ENCODE results near the gene ARCN1.
"Not testable (repeated sequence)": the region's sequence is repeated elsewhere in the genome, so short reads cannot be mapped to it uniquely, and the experiment has no call there.

Gene ARCN1

DNA sequence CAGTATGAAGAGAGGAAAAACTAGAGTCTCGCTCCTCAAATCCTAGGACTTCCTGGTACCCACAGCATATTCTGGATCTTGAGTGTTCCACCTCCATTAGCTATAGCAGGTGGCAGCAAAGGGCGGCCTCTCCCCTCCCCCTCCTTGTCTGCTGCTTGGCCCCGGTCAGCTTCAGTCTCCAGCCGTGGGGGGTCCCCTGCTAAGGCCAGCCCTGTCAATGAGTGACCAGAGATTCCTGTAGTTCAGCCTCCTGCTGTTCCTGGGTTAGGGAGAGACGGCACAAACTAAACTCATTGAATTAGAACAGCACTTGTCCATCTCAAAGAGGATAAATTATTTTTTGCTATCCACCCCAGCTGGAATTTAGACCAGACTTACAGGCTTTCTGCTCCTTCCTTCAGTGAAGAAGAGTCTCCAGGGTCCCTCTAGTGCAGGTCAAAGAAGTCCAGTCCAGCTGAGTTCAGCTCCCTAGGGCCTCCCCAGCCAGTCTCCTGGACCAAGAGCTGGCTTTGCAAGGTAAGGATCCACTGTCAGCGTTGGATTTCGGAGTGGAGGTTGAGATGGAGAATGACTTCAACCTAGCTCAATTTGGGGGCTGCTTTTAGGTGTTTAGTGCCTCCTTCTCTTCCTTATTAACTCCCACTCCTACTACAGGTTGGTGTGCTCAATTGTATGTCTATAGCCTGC lies 34.1 kb downstream of the ARCN1 start:
- FAIRE-seq: no peak

DNA sequence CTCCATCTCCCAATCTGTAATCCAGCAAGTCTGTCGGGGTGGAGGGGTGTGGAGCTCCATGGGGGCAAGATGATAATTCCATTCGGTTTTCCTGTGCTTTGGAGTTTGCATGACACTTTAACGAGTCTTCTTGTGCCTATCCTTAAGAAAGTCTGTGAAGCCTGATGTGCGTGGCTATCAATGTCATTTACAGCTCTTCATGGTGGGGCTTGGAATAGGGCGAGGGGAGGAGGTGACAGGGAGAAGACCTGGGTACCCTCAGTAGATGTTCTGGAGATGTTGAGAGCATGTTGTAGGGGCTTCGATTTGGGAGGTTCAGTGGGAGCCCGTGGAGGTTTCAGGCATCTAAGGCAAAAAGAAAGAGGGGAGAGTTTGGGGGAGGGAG lies 34.6 kb downstream of the ARCN1 start:
- FAIRE-seq: no peak

GRCh38 chr11:118607401-118608359 lies 35.5 kb downstream of the ARCN1 start, which contains the start of gene PHLDB1:
Gene PHLDB1 (plus strand): TSS chr11:118607615. CDS start chr11:118613837, 6,222 bp downstream.
- no peak for FAIRE-seq

DNA sequence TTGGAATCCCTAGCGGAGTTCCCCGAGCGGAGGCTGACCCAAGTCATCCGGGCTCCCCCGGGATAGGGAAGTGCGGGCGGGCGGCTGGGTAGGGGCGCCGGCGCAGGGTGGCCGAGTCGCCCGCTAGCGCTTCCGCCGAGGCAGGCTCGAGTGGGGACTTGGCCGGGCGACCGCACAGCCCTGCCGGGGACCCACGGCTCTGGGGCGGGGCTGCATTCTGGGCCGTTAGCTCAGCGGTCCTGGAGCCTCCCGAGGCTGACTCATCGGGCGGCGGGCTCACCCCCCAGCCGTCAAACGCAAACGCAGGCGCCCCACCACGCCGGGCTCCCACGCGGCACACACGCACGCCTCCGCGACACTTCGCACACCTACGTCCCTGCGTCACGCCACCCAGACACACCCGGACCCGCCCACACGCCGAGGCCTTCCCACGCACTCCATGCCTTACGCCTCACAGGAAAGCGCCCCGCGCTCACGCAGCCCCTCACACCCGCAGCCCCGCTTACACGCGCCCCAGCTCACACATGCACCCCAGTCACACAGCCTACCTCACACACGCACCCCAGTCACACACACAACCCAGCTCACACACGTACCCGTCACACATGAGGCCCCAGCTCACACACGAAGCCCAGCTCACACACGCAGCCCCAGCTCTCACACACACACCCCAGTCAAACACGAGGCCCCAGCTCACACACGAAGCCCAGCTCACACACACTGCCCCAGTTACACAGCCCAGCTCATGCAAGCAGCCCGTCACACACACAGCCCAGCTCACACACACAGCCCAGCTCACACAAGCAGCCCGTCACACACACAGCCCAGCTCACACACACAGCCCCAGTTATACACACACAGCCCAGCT lies 36.4 kb downstream of the ARCN1 start:
- FAIRE-seq: no peak

GRCh38 chr11:118609380-118610224 lies 37.4 kb downstream of the ARCN1 start:
- FAIRE-seq: no peak

DNA sequence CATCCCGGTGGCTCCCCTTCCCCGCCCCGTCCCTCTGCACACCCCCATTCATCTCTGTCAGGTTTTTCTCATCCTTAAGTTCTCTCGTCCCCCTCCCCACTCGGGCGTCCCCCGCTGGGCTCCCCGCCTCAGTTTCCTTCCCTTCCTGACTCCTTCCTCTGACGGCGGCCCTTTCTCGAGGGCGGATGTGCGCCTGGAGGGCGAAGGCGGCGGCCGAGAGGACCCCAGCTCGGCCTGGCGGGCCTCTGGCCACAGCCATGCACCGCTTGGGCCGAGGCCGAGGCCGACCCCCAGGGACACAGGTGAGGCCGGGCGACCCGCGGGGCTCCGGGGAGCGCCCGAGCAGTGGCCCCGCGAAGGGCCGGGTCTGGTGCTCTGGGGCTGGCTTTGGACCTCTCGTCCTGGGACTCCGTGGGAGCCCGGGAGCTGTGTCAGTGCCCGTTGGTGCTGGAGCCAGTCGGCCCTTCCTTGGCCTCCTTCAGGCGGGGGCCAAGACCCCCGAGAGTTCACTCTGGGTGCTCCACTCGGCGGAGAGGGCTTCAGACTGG lies 38.1 kb downstream of the ARCN1 start:
- FAIRE-seq: no peak

- no peak for FAIRE-seq
These were observed 38.7 kb downstream of the ARCN1 start for GRCh38 chr11:118610773-118611432.

GRCh38 chr11:118611433-118611795 lies 39.2 kb downstream of the ARCN1 start:
- not testable (repeated sequence) for FAIRE-seq

GRCh38 chr11:118612378-118612777 lies 40.2 kb downstream of the ARCN1 start:
- no peak for FAIRE-seq

DNA sequence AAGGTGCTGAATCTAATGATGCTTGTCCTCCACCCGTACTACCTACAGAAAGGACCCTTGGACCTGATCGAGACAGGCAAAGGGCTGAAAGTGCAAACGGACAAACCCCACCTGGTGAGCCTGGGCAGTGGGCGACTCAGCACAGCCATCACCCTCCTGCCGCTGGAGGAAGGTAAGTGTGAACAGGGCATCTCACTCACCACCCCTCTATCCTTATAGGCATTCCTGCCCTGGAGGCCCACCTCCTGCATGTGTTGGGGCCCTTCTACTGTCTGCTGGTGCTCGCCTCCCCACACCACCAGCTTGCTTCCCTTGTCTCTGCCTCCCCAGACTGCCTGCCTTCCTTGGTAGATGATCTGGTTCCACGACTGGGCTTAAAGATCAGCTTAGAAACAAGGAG lies 42.3 kb downstream of the ARCN1 start:
- FAIRE-seq: no peak

DNA sequence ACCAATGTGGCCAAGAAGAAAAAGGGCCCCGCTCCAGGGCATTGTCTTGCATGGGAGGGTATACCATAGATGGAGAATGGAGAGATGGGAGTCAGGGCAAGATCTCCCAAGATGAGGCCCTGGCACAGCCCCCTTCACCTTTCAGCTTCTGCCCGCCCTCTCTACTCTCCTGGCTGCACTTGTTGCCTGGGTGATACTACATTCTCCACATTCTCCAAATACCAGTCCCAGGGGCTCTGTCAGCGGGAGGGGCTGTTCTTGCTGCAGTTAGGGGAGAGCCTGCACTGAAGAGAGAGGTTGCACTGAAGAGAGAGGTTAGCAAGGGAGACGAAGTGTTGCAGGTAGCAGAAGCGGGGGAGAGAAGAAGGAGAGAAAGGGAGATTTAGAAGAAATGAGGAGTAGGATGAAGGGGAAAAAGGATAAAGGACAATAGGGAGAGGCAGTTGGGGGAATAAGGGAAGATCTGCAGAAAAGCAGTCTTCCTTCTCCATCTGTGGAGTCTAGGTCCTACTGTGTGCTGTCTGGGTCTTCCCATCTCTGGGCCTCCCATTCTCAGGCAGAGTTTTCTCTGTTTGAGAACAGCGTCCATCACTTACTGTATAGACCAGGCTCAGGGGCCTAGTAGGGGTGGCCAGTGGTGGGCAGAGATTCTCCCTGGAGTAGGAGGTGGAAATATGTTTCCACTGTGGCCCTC lies 43.2 kb downstream of the ARCN1 start:
- FAIRE-seq: no peak

DNA sequence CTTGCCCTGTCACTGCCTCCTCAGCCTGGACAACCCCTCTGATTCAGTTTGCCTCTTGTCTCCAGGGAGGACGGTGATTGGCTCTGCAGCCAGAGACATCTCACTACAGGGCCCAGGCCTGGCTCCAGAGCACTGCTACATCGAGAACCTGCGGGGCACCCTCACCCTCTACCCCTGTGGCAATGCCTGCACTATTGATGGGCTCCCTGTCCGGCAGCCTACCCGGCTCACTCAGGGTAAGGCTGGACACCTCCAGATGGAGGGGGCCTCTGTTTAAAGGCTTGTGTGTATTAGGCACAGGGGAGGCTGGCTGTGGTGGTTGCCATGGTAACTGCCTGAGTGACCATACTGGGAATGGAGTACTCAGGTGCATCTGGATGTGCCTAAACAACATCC lies 43.8 kb downstream of the ARCN1 start:
- FAIRE-seq: no peak

DNA sequence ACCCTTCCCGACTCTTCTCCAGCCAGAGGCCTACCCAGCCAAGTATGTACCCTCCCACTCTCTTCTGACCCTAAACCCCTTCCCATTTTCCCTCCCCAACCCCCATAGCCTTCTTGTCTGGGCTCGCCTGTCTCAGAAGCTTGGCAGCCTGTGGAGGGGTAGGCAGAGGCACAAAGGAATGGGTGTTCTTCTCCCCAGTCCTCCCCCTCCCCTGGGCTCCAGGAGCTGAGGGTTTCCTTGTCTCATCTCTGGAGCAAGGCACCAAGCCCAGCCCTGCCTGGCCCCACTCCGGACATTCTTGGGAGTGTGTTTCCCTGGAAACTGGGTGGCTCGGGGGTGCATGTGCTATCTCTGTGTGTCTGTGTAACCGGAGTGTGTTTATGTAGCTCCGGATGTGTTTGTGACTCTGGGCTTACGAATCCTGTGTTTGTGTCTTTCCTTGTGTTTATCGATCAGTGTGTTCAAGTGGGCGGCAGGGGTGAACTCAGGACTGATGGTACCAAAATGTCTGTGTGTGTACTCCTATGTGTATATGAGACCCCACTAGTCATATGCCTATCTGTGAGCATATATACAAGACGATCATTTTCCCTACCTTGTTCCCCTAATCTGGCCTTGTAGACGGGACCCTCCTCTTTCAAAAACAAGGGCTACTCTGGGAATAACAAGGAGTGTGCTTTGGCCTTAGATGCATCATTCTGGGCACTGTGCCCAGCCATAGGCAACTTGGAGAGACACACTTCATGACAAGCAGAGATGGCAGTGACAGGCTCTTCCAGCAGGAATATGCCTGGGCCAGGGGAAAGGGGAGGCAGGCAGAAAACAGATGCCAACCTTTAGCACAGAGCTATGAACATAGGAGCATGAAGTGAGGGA lies 46.1 kb downstream of the ARCN1 start:
- no peak for FAIRE-seq

DNA sequence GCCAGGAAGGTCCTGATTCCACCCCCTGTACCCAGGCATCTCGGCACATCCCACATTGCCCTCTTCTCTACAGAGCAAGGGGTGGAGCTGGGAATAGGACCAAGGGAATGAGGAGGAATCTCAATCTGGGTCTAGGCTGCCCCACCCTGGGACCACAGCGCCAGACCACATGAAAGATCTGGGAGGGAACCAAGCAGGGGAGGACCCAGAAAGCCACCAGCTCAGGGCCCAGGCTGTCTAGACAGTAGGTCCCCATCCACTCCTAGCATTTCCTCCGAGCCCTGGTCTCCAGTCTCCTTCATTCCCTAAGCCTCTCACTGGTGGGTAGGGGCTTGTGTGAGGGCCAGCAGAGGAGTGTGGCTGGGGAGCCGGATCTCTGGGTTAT lies 46.8 kb downstream of the ARCN1 start:
- no peak for FAIRE-seq

DNA sequence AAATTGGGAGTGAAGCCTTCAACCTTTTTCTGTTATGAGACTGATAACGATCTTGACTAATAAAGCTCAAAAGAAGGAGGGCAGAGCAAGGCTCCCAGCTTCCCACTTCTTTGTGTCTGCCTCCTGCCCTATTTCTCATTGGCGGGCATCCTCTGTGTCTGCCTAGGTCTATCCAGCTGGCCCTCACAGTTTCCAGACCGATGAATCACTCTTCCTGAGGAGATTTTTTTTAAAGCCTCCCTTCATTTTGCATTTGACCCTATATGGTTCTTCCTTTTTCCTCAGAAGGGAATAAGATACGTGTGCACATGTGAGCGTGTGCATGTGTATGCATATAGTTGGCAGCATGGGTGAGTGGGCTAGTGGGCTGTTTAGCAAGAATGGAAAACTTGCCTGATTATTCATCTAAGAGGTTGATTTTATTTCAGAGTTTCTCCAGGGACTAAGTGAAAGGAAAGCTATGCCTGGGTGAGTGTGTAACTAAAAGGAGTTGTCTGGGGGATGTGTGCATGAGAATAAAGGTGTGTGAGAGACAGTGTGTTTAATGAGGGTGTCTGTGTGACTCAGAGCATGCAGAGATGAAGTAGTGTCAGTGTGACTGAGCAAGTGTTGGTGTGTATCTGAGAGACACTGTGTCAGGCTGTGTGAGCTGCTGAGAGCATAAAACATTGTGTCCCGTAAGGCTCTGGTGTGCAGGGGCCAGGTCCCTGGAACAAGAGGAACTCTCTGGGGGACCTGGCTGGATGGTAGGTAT lies 47.4 kb downstream of the ARCN1 start:
- FAIRE-seq: no peak

GRCh38 chr11:118620529-118621070 lies 48.4 kb downstream of the ARCN1 start:
- no peak for FAIRE-seq

DNA sequence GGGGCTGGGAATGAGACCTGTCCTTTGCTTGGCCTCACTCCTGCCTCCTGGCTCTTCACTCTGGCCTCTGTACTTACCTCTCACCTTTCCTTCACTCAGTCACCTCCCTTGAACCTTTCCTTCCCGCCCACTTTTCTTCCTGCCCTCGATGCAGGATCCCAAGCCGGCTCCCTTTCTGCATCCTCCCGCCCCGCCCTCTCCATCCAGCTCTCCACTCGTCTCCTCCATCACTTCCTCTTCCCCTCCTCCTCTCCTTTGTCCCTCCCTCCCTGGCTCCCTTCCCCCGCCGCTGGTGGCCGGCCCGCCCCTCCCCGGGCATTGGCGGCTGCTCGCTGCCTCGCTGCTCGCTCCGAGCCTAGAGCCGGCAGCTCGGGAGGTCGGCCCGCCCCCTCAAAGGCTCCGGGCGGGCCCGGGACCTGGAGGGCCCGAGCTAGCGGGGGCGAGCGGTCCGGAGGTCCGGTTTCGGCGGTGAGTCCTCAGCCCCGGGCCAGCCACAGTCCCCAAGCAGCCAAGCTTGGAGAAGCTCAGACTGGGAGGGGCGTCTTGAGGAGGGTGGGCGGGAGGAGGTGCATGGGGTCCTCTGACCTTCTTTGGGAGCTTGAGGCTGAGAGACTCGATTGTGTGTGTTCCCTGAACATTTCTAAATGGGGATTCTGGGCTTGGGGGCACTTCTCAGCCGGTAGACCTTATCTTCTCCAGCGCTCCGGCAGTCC lies 49.0 kb downstream of the ARCN1 start:
- FAIRE-seq: no peak

All from islet of Langerhans (tissue), 1 donor.